Stimulated activated CD8-positive, alpha-beta memory T cell treated with anti-CD3 and anti-CD28 coated beads, Interleukin-4, amount 100 ng/mL, for 1 hour (primary cell): ENCODE data around the gene CACNA2D1.
"Not testable (repeated sequence)": the region's sequence is repeated elsewhere in the genome, so short reads cannot be mapped to it uniquely, and the experiment has no call there.

Experiments used
- DNase-seq, 2 donors: peaks; one replicate each; pipeline ENCODE4 v3.0.0-alpha.2; 2020; ENCODE audit warnings: low read depth in 2 of 2, low spot score in 1 of 2

CACNA2D1 gene

DNA sequence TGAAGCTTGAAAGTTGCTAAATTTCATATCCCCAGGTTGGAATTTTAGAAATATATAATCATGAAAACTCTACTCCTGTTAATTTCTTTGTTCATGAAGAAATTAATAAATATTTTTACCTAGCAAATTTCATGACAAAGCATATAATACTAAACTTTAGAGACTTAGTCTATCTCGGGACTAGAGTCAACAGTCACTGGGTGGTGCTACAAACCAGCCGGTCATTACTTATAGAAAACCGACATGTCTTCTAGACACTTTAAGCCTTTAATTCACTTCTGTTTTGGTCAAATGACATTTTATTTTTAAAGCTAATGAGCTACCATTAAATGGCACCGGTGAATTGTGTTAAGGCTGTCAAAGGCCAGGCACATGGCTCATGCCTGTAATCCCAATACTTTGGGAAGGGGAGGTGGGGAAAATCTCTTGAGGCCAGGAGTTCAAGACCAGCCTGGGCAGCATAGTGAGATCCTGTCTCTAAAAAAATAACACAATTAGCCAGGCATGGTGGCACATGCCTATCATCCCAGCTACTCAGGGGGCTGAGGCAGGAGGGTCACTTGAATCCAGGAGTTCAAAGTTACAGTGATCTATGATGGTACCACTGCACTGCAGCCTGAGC lies 270.1 kb downstream of the CACNA2D1 start:
- DNase-seq = no peak

DNA sequence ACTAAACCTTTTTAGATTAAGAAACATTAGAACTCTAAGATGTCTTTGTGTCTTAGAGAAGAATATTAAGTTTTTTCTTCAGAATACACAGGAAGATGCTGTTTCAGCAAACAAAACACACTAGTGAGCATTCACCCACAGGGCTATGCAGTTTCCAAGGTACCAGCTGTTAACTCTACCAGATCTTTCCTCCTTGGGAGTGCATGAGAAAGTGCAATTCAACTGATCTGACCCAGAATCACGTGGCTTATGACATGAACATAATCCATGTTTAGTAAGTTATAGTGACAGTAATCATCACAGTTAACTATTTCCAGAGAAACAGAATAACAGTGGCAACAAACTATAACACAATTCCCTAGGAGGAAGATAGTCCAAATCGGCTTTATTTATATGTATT lies 270.7 kb downstream of the CACNA2D1 start:
- DNase-seq = no peak

DNA sequence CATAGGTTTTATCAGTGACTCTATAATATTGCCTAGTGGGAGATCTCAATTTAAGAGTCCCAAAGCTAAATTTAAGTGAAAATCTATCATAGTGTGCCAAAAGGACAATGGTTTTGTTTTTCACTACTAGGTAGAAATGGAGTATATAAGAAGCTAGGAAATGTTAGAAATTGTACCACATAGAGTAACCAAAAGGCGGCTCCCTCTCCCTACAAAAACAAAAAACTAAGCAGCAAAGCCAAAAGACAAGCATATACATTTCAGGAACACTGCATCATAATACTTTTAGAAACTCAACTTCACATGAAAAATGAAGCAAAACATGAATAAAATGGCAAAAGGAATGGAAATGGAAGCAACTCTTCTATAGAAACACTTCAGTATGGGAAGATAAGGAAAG lies 271.6 kb downstream of the CACNA2D1 start:
- no peak for DNase-seq

DNA sequence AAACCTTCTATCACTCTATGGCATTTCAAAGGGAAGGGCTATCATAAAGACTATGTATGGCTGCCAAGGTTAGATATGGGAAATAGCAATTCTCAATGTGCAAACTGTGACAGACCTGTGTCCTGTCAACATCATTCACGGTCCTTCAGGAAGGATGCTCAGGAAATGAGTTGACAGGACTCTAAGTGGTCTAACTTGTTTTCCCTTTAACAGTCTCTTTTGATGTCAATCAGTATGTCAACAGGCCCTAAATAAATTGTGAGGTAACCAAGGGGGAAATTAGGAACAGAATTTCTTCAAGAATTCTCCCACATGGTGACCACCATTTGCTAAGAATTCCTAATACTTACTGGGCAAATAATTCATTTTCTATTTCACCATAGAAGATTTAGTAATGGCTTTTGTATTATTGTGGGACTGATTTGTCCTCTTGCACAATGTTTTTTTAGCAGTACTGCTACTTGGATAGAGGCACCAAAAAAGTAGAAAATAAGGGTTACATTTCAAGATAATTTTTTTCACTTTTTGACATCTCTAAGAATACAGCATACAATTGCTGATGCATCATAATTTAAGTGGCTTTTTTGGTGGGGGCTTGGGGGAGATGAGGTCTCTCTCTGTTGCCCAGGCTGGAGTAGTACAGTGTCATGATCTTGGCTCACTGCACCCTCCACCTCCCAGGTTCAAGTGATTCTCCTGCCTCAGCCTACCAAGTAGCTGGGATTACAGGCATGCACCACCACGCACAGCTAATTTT lies 275.8 kb downstream of the CACNA2D1 start:
- no peak for DNase-seq

DNA sequence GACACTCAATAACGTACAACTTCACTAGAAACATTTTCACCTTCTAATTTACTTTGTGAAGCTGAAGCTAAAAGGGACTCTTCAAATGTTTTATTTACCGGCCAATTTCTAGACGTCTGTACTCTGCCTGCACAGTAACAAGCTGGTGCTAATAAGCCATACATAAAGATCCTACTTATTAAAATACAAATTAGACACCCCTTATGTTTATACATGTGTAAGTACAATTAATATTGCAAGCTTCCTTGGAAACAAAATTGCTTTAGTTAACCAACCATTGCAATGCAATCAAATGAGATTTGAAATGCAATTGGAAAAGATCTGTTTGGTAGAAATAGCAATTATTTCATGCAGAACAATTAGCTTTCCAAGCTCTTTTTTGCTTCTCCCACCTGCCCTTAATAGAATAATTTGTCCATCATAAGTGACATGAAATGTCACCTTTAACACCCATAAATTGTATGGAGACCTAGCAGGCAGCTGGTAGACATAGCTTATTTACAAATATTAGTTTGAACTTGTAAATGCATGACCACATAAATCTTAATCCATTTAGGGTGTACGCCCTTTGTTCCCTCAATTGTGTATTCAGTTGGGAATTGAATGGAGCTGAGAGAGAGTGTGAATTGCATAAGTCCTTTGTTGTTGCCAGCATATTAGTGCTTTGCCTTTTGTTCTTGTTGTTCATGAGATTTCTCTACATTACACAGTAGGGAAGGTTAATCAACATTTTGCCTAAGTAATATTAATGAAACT lies 277.1 kb downstream of the CACNA2D1 start:
- no peak for DNase-seq

DNA sequence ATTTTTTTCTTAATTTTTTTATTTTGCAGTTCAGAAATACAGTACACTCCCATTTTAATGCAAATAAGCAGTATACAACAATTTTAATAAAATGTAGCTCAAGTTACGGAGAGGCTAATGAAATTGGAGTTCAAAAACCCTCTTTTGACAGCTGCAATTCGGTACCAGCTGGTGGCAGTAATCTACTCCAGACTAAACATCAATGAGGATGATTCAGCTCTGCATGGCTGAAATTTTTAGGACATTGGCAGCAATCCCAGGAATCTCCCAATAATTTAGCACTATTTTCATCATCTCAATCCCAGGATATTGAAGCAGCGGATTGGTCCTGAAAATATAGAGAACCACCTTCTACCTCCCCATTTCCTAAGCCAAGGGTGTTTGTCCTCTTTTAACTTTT lies 278.8 kb downstream of the CACNA2D1 start:
- DNase-seq = no peak

DNA sequence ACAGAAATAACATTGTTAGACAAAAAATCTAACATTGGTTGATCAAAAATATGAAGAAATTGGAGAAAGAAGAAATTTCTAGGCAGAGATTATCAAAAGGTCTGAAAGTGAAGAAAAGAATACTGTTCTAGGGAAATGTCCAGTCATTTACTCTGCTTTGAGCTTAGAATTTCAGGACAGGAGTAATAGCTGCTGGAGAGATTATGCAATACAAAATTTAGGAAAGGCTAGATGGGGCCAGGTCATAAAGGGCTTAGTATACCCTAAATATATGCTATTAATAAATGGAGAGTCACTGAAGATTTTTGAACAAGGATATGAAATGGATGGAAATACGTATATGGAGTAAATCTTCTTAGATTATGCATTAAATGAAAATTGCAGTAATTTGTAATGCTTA lies 279.2 kb downstream of the CACNA2D1 start:
- no peak for DNase-seq

DNA sequence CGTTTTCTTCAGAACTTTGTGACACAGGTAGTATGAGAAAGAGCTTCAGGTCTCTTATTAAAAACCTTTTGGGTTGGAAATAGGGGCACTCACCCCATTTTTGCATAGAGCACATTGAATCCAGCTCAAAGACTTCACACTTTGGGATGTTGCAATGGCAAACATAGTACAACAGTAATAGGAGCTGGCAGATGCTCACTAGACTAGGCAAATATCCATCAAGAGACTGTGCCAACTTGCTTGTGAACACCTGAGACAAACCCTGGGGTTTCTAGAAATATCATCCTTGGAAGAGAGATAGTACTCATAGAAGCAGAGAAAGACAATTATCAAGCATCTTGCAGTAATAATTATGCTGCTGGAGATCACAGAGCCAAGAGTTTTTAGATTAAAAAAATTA lies 280.0 kb downstream of the CACNA2D1 start:
- DNase-seq = no peak

DNA sequence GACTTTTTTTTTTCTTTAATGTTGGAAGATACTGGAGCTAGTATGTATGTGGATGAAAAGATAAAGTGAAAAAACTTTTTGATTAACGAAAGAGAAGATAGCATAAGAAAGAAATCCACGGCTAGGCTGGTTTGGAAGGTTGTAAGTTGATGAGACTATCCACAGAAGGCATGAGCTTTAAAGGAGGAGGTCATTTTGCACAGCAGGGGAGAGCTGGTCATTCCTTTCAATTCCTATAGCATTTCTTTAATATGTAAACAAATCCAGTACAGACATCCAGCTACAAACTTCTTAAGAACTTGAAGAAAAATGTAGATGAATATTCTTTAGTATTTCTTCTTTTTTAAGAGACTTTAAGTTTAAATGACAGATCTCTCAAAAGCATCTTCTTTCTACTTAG lies 281.3 kb downstream of the CACNA2D1 start:
- no peak for DNase-seq

DNA sequence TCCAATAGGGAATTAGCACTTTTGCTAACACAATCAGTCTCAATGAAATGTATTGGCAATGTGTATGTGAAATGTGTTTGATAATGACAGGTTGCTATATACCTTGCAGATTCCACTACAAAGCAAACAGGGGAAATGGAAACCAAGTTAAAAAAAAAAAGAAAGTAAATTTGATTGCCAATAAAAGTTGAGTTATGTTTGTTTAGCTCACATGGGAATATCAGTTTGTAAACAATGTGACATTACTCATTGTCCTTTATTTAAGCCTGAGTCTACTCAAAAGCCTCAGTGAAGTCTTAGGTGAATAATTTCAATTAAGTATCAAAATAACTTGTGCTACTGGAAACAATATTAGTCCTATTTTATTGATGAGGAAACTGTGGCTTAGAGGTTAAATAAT lies 285.2 kb downstream of the CACNA2D1 start:
- DNase-seq = no peak

DNA sequence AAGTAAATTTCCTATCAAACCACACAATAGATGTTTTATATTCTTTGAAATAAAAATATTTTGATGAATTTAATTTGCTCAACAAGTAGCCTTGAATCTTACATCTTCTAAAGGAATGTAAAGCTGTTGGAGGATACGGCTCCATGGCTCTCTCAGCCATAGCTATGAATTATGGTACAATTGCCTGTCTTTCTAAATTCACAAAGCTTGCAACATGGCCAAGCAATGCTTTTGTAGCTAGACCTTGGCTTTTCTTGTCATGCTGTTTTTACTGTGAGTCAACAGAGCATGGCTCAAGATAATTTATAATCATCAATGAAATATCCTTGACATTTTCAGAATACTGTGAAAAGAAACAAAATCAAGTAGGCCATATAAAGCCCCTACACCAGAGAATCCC lies 286.7 kb downstream of the CACNA2D1 start:
- no peak for DNase-seq

DNA sequence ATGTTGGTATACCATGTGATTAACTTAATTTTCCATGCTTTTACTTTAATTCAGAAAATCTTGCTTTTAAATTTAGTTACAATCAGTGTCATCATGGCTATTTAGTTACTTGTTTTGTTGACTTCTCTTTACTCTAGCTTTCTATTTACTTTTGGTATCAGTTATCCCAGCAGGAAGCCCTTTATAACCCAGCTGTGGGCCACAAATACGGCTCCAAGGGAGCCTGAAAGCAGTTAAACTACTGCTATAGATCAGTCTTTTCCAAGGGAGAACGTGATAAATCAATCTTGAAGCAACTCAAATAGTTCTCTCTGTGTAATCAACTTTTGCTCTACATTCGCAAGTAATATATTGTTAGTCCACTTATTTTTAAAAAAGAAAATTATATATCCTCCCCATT lies 287.4 kb downstream of the CACNA2D1 start:
- no peak for DNase-seq

DNA sequence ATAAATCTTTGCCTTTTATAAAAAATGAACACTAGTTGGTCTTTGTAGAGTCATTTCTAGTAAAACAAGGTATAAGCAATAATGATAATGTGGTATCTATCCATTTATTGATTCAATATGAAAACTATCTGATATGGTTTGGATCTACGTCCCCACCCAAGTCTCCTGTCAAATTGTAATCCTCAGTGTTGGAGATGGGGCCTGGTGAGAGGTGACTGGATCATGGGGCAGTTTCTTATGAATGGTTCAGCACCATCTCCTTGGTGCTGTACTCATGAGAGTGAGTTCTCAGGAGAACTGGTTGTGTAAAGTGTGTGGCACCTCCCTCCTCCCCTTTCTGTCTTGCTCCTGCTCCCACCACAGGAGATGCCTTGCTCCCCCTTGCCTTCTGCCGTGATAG lies 288.8 kb downstream of the CACNA2D1 start:
- no peak for DNase-seq

DNA sequence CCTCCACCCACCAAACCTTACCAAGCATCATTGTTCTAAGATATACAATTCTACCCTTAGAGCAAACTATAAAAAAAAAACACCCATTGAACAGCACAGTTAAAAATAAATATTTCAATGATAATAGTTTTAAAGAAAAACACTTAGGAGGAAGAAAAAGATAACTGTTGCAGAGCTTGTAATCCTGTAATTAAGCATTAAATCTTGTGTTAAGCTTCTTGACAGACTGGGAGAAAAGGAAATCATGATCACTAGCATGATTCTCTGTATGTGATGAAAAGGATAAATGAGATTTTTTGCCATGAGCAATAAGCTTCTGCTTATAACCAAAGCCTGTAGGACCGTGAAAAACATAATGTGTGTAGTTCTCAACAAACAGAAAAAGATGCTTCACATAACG lies 289.8 kb downstream of the CACNA2D1 start:
- no peak for DNase-seq

DNA sequence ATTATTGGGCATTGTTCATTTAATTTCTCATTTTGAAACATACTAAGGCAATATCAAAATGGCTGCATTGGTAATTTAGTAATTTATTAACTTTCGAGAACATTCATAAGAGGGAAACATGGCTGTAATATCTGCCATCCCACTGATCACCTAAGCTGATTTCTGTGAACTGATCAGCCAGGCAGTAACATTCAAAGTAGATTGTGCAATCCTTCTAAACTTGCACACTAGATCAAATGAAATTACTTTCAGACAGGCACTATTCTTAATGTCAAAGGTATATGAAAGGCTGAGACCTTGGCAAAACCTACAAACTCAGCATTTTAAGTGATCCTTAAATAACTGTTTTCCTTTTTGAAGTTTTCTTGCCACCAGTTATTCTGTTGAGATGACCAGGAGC lies 290.7 kb downstream of the CACNA2D1 start:
- DNase-seq = no peak

DNA sequence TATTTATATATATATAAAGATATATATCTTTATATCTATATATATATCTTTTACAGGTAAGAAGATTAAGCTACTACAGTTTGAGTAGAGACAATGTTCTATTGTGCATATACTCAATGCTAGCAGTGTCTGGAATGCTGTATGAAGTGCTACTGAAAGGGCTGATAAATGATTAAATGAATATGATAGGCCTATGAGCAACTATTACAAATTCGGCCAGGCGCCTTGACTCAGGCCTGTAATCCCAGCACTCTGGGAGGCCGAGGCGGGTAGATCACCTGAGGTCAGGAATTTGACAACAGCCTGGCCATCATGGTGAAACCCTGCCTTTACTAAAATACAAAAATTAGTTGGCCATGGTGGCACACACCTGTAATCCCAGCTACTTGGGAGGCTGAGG lies 297.1 kb downstream of the CACNA2D1 start:
- DNase-seq = no peak

DNA sequence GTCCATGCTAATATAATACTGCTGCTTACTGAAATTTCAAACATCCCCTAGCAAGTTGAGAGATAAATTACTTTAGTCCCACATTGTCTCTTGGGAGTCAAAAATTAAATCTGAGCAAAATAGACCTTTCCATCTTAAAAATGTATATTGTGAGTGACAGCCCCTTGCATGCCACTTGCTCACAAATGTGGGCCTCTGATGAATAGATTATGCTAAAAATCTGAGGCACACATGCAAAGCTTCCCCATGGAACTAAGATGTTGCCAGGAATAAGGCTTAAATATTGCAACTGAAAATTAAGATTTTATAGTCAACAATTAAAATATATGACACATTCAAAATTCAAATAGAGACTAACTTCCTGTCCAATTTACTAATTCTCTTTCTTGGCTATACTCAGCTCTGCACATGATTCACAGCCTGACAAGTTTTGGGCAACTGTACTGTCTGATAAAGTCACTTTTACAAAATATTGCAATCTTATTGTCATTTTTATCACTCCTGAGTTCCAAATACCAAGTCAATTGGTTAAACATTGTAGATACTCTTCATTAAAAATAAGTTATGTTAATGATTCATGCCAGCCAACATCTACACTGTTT lies 301.2 kb downstream of the CACNA2D1 start:
- no peak for DNase-seq

DNA sequence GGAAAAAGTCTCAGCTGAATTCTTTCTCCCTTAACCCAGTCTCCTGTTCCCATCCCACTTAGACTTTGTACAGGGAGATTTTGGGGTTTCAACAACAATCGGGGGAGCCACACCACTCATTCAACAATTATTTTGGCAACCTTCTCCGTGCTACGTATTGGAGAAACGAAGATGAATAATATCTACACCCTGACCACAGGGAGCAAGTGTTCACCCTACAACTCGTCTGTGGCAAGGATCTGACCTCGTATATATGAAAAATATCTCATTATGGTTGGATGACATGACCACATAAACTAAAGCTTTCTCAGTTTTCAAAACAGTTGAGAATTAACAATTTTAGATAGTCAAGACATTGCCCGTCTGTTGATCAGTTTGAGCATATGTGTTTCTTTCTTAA lies 302.1 kb downstream of the CACNA2D1 start:
- DNase-seq = no peak

DNA sequence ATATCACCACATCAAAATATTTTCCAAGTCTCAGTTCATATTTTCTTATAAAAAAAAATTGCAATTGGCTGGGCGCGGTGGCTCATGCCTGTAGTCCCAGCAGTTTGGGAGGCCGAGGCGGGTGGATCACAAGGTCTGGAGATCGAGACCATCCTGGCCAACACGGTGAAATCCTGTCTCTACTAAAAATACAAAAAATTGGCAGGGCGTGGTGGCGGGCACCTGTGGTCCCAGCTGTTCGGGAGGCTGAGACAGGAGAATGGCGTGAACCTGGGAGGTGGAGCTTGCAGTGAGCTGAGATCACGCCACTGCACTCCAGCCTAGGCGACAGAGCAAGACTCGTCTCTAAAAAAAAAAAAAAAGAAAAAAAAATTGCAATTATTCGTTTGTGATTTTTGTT lies 303.0 kb downstream of the CACNA2D1 start:
- DNase-seq = not testable (repeated sequence)

DNA sequence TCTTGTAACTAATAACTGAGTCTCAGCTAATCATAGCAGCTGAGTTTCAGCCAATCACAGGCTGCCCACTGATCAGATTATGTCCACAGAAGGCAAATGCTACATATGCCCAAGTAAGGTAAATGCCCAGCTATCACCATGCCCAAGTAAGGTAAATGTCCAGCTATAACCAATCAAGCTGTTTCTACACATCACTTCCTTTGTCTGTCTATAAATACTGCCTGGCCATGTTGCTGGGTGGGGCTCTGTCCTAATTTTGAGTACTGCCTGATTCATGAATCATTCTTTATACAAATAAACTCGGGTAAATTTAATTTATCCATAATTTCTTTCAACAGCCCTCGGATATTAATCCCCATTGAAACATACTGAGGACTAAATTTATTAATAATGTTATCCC lies 312.4 kb downstream of the CACNA2D1 start:
- no peak for DNase-seq

DNA sequence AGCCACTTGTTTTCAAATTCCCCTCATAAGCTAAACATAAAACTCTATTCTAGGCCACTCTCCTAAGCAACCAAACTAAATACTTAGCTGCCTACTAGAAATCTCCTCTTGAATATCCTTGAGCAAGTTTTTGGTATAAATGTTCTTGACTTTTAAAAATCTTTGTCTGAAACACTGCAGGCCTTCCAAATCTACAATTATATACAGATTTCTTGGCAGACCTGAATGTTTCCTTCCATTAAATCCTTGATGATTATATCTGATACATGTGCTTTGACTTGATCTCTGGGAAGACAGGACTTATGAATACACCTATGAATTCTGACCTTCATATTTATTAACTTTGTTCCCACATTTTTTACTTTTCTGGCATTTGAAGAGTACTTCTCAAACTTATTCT lies 314.5 kb downstream of the CACNA2D1 start:
- DNase-seq = no peak

DNA sequence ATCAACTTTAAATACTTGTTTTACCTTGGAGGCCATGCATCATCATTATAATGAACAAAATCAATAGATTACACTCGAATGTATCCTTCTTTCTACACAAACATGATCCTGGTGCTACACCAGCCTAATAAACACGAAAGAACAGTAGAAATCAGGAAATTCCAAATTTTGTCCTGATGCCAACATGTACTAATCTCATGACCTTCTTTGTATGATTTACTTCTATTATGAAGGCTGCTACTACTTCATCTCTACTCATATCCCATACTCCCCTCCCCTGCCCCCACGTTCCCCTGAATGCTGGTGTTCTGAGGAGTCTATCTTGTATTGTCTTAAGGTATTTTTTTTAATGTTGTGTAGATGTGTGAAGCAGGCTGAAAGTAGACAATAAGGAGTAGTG lies 315.0 kb downstream of the CACNA2D1 start:
- no peak for DNase-seq
